Measurements from ENCODE around the gene LYRM4.

The LYRM4 gene

GRCh38 chr6:5091210-5092069 is 169.3 kb downstream of the LYRM4 start:
- no peak for DNase-seq

- no peak for DNase-seq
These were observed 170.1 kb downstream of the LYRM4 start for GRCh38 chr6:5090603-5091002.

DNA sequence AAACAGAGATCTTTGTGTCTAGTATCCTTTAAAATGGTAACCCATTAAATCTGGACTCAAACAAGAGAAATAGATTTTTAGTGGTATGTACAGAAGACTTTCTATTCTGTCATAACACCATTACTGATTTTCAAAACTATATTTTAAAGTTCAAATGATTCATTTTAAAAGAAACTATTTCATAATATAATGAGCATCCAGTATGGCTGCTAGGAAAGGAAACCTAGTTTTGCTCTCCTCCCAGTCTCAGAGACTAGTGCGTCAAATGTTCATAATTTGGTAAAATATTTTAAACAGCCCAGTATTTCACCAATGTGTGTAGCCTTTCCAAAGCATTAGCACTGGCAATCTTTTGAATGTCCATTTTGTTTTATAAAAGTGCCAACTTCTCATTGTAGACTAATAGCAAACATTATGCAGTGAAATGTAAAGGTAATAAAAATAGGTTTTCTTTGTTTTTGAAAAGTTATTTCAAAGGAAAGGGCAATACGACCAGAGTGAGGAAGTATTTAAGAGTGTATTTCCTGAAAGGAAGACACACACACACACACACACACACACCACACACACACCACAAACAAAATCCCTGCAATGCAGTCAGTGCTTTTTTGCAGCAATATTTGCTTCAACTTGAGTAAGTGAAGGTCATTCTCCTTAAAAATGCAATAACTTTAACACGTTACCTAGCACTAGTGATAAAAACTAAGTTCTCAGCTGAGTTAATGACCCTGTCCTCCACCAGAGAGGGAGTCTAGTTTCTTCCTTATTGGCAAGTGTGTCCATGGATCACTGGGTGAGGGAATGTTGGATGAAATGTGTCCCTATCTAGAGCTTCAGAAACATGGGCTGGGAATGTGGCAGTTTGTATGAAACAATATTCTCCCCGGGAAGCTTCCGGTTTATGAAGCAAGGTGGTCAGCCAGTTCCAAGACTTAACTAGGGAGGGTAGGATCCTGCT is 171.0 kb downstream of the LYRM4 start:
- no peak for DNase-seq

GRCh38 chr6:5088780-5089179 is 172.0 kb downstream of the LYRM4 start:
- no peak for DNase-seq

DNA sequence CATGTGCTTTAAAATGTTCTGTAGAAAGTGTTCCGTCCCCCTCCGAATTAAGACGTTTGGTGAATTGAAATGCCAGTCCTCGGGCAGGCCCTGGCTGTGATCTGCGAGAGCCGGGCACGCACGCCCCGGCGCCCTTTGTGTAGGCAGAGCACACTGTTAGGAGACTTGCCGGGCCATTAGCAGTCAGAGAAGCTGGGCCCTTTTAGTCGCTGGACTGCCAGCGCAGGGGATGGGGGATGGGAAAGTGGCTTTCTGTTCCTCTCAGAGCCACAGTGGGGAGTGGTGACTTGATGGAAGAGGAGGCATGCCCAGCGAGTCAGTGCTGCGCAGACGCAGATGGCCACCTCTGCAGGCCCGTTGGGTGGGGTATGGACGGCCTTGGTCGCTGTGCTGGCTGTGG is 173.4 kb downstream of the LYRM4 start:
- DNase-seq: peak; percentile 50

GRCh38 chr6:5086294-5086890 is 174.4 kb downstream of the LYRM4 start:
- peak; percentile 47 for DNase-seq

- DNase-seq: peak; percentile 67
These were observed 175.0 kb downstream of the LYRM4 start for GRCh38 chr6:5085648-5086293.

GRCh38 chr6:5084781-5085647 is 175.7 kb downstream of the LYRM4 start, which contains the start of gene PPP1R3G:
TSS of gene PPP1R3G (plus strand) at chr6:5085341. CDS start at chr6:5085486, 145 bp downstream.
- DNase-seq: peak; percentile 49

GRCh38 chr6:5084360-5084780 is 176.4 kb downstream of the LYRM4 start:
- no peak for DNase-seq

DNA sequence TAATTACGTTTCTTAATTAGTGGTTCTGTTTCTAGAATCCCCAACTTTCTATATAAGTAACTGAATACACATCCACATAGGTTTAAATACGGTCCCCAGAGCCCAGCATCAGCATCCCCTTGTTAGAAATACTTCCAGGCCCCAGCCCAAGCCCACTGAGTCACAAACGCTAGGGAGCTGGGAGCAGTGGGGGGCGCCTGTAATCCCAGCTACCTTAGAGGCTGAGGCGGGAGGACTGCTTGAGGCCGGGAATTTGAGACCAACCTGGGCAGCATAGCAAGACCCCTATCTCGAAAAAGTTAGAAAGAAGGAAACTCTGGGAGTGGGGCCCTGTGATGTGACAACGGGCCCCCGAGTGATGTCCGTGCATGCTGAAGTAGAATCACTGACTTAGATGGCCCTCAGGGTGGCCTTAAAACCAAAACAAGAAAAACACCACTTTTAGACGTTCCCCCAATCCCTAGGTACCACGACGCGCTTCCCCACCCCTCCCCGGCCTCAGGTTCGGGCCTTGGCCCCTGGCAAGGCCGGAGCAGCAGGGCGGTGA is 176.9 kb downstream of the LYRM4 start:
- DNase-seq: no peak

- DNase-seq: no peak
These were observed 177.5 kb downstream of the LYRM4 start for GRCh38 chr6:5083307-5083583.

GRCh38 chr6:5082487-5083306 is 178.1 kb downstream of the LYRM4 start:
- no peak for DNase-seq

DNA sequence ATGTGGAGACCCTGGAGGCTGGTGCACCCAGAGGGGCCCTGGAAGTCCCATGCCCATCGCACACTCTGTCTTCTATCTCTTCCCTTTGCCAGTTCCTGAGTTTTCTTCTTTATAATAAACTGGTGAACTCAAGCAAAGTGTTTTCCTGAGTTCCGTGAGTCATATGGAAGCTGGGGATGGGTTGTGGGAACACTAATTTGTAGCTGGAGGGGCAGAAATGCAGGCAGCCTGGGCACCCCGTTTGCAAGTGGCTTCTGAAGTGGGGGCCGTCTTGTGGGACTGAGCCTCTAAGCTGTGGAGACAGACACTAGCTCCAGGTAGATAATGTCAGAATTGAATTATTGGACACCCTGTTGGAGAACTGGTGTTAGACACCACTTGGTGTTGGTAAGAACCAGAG is 178.8 kb downstream of the LYRM4 start:
- no peak for DNase-seq

- DNase-seq: no peak
These were observed 179.6 kb downstream of the LYRM4 start for GRCh38 chr6:5081182-5081581.

DNA sequence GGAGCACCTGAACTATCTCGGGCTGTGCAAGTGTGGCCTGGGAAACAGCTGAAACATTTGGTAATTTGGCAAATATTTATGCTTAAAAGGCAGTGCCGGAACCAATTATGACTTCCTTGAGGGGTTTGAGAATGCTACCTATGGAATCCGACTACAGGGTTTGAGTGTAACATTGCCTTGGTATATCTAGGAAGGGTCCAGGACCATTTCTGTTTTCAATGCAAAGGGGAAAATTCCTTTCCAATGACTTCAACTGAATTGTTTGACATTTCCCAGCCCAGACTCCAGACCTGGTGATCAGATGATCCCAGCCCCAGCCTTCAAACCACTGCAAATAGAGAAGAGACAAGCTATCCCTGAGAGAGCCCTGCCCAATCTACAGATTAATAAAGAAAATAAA is 180.2 kb downstream of the LYRM4 start:
- no peak for DNase-seq

DNA sequence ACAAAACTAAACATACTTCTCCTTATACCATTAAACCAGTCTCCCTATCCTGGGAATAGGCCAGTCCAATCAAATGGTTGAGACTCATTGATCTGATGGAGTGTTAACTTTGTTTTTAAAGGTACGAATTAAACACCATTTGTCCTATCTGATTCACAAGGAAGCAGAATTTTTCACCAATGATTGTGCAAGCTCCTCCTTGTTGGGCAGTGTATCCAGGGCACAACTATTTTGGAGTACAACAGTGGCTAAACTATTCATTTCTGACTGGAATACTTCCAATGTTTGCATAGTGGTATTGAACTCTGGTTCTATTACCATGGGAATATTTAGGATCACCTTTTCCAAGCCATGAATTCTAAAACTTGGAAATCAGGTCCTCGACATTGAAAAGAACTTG is 181.1 kb downstream of the LYRM4 start:
- no peak for DNase-seq

DNA sequence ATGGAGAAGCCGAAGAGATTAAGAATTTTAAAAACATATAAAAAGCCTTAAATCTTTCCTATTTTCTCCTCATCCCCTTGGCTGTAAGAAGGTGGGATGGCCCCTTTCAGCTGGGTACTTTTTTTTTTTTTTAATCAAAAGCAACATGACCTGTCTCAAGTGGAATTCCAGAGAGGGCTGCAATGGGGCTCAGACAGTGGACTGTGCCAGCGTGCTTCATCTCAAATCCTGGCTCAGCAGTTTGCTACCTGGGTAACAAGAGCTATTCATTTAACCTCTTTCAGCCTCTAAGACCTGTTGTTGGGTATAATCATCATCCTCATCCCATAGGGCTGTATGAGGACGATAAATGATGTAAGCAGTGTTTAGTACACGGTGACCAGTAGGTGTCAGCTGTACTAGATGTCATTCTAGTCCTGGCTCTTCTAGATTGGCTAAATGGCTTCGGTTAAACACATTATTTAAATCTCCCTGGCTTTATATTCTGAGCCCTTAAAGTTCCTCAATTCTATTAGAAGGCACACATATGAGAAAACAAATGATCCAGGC is 182.6 kb downstream of the LYRM4 start:
- DNase-seq: peak; percentile 35

DNA sequence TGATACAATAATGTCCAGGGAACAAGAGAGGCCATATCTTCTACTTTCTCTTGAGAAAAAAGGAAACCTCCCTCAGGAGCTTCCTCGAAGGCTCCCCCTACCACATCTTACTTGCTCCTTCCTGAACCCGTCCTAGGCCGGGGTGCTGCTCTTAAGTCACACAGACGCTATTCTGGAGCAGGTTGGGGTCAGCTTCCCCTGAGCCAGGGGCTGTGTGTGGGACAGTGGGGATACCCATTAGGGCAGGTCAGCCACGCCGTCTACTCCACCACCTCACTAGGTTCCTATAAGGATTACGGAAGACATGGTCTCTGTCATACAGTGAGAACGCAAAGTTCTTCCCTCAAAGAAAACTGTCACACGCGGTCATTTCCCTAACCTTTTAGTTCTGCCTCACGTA is 183.8 kb downstream of the LYRM4 start:
- DNase-seq: no peak

- DNase-seq: no peak
These were observed 186.8 kb downstream of the LYRM4 start for GRCh38 chr6:5073992-5074391.

DNA sequence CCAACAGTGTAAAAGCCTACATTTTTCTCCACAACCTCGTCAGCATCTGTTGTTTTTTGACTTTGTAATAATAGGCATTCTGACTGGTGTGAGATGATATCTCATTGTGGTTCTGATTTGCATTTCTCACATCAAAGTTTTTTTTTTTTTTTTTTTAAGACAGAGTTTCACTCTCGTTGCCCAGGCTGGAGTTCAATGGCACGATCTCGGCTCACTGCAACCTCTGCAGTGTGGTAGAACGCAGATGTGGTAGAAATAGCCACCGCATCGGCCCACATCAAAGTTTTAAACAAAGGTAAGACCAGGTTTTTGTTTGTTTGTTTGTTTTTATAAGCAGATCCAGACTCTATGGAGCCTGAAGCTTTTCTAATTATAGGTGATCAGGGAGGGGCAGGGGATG is 188.3 kb downstream of the LYRM4 start:
- no peak for DNase-seq
